GM15510 (cell line): ENCODE results near the gene SLC12A5.

Experiments
- POLR2A ChIP-seq: IDR thresholded peaks from 3 replicates; pipeline ENCODE4 v1.6.1; 2011; ENCODE audit warnings: borderline replicate concordance; ENCODE audit not compliant: insufficient read length; ENCODE audit errors: extremely low read depth

Gene SLC12A5

DNA sequence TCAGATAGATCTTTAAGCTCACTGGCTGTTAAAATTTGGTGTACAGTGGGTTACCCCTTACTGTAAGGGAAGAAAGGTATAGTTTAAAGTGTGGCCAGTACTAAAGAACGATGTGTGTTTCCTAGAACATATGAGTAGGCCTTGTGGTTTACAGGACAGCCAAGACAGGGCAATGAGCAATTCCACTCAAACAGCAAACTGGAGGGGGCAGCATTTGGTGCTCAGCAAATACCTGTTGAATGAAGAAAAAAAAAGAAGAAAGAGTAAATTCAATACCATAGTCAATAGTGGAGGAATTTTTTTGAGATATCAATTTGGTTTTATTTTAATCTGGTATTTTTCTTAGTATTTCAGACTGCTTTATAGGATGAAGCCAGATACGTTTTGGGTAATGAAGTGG, 64.5 kb downstream of the SLC12A5 start:
- TF ChIP-seq POLR2A: no peak

DNA sequence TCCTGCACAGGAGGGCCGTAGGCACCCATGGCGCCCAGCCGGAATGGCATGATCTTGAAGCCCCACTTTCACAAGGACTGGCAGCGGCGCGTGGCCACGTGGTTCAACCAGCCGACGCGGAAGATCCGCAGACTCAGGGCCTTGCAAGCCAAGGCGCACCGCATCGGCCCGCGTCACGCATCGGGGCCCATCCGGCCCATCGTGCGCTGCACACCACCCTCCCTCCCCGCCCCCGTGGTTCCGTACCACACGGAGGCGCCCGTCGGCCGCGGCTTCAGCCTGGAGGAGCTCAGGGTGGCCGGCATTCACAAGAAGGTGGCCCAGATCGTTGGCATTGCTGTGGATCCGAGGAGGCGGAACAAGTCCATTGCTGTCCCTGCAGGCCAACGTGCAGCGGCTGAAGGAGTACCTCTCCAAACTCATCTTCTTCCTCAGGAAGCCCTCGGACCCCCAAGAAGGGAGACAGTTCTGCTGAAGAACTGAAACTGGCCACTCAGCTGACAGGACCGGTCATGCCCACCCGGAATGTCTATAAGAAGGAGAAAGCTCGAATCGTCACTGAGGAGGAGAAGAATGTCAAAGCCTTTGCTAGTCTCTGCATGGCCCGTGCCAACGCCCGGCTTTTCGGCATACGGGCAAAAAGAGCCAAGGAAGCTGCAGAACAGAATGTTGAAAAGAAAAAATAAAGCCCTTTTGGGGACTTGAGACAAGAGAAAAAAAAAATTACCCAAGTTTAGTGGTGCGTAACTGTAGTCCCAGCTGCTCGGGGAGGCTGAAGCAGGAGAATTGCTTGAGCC, 70.7 kb downstream of the SLC12A5 start:
- TF ChIP-seq POLR2A: no peak

DNA sequence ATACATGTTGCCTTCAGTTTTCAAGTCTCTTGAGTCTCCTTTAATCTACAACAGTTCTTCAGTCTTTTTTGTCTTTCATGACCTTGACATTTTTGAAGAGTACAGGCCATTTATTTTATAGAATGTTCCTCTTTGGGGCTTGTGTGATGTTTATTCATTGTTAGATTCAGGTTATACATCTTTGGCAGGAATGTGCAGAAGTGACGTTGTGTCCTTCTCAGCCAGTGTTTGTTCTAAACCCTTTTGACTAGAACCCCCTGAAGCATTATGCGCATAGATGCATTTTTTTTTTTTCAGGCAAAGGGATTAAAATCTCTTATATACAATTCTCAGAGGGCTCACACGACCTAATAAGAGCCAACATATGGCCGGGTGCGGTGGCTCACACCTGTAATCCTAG, 72.0 kb downstream of the SLC12A5 start:
- TF ChIP-seq POLR2A: no peak

- TF ChIP-seq POLR2A: no peak
Measured at GRCh38 chr20:46101957-46102356, 72.9 kb downstream of the SLC12A5 start.

DNA sequence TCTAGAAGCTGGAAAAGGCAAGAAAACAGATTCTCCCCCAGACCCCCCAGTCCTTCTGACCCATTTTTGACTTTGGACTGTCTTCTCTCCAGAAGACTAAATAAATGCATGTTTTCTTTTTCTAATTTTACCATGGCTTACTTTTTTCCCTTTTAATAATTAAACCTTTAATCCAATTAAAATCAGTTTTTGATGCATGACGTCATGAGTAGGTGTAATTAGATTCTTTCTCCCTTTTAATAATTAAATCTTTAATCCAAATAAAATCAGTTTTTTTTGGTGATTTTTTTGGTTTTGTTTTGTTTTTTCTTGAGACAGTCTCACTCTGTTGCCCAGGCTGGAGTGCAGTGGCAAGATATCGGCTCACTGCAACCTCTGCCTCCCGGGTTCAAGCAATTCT, 73.9 kb downstream of the SLC12A5 start:
- TF ChIP-seq POLR2A: no peak

- no peak for TF ChIP-seq POLR2A
Measured at GRCh38 chr20:46104262-46104661, 75.2 kb downstream of the SLC12A5 start.

DNA sequence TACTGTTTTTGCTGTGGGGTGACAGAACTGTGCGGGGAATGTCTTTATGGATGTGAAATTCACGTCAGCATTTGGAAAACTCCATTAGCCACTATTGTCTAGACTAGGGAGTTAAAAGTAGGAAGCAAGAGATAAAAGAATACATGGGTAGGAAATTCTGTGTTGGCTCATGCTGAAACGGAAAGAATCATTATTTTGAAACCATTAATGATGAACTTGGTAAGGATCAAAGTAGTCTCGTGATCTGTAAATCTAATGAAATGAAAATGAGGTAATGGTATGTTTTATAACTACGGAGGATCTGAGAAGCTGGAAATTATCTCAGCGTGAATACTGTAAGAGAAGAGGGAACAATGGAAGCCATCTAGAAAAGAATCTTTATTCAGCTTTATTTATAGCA, 78.0 kb downstream of the SLC12A5 start:
- TF ChIP-seq POLR2A: no peak

- no peak for TF ChIP-seq POLR2A
Measured at GRCh38 chr20:46108435-46108841, 79.4 kb downstream of the SLC12A5 start.

DNA sequence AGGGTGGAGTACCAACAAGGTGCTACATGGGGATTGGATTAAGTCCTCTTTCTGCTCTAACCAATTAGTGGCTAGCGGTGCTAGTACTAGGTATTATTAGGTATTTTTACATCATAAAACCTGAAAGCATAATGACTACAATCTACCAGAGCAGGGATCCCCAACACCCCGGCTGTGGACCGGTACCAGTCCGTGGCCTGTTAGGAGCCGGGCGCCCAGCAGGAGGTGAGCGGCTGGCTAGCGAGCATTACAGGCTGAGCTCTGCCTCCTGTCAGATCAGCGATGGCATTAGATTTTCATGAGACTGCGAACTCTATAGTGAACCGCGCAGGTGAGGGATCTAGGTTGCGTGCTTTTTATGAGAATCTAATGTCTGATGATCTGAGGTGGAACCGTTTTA, 80.0 kb downstream of the SLC12A5 start:
- no peak for TF ChIP-seq POLR2A
